ENCODE data around the gene SPATA21.

The SPATA21 gene

DNA sequence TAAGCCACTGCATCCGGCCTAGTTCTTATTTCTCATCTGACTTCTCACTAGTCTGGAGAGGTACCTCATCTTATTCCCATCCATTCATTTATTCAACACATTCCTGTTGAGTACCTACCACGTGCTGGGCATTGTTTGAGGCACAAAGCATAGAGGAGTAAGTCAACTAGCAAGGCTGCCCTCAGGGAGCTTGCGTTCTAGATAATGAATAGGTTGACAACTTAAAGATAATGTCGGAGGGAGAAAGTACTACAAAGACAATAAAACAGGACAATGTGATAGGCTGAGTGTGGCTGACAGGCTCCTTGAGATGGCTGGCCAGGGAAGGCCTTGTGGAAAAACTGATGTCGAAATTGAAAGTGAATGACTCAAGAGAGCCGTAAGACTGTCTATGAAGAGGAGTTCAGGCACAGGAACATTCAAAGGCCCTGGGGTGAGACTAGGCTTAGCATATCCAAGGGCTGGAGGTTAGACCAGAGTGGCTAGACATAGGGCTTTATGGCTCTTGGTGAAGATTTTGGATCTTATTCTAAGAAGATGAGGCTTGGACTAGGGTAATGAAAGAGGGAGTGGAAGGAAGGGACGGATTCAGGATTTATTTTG, 18.3 kb downstream of the SPATA21 start:
- no peak for DNase-seq

DNA sequence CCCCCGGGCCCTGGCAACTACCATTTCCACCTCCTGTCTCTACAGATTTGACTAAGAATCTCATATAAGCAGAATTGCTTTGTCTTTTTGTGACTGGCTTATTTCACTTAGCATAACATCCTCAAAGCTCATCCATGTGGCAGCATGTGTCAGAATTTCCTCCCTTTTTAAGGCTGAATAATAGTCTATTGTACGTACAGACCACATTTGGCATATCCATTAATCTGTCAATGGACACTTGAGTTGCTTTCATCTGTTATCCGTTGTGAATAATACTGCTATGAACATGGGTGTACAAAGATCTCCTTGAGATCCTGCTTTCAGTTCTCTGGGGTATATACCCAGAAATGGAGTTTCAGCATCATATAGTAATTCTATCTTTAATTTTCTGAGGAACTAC, 24.0 kb downstream of the SPATA21 start:
- no peak for DNase-seq

DNA sequence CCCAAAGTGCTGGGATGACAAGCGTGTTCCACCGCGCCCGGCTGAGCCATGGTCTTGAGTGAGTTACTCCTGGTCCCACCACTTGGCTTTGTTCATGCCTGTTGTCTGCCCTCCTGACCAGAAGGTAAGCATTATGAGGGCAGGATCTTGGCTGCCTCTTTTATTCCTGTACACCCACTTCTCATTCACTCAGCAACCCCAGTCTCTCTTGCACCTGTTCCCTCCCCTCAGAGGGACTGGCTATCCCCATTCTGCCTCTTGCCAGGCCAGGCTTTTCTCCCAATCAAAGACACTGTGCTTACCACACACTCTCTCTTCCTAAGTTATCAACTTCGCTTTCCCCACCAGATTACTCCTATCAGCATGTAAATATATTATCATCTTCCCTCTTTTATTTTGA, 26.4 kb downstream of the SPATA21 start:
- no peak for DNase-seq

DNA sequence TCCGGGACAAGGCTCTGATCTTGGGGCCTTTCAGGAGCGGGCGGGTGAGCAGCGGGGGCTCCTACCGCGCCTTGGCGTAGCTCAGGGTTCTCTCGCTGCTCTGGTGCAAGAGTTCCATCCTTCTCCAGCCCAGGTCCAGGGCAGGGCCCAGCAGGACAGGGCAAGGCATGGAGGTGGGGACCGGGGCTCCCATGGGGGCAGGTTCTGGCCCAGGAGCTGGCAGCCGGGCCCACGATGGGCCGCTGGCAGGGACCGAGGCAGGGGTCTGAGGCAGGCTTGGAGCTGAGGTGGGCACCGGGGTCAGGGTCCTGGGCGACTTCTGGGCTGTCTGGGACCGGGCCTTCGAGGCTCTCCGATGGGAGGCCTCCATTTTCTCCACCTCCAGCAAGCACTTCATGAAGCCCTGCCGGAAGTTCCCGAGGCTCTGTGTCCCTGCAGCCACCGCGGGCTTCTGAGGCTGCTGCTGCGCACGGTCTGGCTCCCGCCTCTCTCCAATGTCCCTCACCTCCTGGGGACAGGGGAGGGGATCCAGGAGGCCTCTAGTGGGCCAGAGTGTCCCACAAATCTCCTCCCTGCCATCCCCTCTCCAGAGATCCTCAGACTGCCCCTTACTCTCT, 27.6 kb downstream of the SPATA21 start:
- no peak for DNase-seq

DNA sequence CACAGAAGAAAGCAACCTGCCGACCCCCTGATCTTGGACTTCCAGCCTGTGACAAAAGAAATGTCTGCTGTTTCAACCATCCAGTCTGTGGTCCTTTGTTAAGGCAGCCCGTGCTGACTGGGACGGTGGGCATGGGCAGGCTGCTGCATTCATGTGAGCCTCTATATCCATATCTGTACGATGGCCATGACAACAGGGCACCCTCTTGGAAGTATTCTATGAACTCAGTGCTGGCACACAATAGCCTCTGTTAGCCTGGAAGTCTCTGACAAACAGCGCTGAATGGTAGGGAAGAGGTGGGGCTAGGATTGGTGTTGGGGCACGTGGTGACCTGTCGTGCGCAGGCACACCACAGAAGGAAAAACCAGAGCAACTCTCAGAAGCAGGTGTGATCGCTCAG, 30.4 kb downstream of the SPATA21 start:
- DNase-seq: no peak

DNA sequence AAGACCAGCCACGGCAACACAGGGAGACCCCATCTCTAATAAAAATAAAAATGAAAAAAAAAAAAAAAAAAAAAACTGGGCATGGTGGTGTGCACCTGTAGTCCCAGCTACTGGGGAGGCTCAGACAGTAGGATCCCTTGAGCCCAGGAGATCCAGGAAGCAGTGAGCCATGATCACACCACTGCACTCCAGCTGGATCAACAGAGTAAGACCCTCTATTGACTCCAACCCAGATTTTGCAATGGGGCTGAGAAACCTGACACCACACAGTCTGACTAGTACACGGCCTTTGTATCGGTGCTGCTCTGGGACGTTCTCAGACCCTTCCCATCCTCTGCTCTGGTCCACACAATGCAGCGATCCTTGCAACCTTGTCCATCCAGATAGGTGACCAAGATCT, 31.8 kb downstream of the SPATA21 start:
- no peak for DNase-seq

DNA sequence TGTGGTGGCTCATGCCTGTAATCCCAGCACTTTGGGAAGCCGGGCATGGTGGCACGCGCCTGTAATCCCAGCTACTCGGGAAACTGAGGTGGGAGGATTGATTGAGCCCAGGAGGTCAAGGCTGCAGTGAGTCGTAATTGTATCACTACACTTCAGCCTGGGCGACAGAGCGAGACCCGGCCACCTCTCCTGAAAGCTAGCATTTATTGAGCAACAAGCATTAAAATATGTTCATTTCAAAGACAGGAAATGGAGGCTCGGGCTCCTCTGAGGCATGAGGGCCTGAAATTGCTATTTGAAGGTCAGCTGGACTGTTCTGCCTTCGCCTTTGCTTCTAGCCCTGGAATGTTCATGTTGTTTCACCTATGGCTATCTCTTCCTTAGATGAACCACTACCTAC, 34.5 kb downstream of the SPATA21 start:
- no peak for DNase-seq

DNA sequence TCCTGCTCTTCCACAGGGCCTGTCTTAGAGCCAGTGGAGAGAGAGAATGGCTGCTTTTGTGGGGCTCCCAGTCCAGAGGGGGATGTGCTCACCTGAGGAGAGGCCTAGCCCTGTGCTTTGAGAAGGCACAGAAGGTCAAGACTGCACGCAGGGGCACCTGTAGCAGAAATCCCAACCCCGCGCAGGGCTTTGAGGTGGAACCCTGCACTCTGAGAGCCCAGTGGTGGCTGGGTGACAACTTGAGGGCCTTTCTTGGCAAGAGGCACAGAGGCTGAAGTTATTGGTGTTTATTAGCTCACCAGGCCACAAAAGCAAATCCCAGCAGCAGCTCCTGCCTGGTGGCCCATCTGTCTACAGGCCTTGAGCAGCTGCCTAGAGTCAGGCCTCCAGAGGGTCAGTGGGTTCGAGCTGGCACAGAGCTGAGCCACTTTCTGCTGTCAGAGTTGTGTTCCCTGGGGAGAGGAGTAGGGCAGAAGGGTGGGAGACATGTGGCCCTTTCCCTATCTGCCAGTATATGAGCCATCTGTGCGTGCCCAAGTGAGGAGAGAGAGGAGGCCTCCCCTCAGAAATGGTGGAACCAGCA, 38.8 kb downstream of the SPATA21 start:
- DNase-seq: peak; percentile 74

DNA sequence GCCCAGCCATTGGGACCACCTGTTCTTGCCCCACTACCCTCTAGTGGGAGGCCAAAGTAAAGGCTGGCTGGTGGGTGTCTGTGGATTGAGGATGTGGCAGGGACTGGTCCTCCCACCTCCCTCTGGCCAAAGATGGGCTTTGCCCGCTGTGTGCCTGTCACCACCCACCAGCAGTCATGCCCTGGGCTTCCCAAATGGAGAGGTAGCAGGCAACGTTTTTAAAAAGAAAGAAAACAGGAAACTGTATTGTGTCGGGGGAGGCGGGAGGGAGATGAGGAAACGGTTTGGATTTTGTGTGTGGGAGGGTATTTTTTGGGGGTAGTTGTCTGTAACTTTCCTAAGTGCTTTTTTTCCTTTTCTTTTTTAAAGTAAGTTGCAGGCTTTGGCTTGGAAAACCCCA, 40.1 kb downstream of the SPATA21 start:
- no peak for DNase-seq

DNA sequence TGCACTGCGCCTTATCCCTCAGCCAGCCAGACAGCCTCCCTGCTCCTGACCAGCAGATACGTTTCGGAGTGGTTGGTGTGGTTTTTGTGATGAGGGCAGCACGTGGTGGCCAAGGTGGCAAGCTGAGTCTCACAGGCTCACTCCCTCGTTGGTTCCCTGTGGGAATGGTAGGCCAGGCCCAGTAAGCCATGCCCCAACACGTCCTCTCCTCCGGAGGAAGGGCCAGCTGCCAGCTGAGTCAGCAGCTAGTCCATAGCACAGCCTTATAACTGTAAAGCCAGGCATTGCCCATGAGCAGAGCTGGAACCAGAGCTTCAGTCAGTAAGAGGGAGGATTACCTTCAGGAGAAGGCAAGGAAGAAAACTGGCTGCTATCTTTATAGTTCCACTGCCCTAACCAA, 40.6 kb downstream of the SPATA21 start:
- no peak for DNase-seq

DNA sequence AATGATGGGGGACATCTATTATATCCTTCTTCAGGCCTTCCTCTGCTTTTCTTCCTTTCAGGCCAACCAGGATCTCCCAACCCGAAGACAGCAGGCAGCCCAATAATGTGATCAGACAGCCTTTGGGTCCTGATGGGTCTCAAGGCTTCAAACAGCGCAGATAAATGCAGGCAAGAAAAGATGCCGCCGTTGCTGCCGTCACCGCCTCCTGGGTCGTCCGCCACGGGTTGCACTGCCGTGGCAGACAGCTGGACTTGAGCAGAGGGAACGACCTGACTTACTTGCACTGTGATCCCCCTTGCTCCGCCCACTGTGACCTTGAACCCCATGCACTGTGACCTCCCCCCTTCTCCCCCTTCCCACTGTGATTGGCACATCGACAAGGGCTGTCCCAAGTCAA, 42.2 kb downstream of the SPATA21 start:
- DNase-seq: no peak

DNA sequence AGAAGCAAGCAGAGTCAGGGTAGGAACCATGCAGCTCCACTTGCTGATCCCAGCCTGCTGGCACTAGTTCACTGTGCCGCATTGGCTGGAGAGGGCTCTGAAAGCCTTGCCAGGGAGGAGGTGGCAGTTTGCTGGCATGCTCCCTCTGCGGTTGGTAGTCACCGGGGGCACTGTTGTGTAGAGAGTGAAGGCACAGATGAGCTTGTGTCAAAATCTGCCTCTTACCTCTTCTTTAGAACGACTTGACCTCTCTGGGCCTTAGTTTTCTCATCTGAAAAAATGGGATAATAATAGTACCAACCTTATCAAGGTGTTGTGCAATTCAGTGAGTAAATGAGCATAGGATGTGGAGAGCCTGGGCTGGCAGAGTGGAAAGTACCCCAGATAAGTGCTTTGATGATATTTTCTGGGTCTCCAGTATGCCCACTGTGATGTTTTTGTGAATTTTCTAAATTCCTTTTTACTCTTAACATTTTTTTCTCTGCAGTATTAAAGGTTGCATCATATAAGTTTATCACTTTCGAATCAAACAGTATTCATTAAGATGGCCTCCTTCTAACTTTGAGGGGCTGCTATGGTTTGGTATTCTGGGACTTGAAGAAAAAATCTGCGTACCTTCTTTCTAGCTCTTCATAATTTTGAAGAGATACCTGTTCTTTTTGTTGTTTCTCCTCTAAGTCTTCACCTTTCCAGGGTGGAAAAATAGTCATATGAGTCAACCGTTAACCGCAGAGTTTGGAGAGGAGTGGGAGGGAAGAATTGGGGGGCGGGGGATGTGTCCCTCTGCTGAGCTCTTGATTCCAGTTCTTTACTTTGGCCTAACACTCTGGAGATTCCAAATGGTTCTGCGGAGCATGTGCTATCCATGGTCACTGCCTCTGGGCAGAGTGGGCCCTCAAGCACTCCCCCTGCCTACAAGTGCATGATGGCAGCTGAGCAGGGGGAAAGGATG, 43.4 kb downstream of the SPATA21 start:
- no peak for DNase-seq

DNA sequence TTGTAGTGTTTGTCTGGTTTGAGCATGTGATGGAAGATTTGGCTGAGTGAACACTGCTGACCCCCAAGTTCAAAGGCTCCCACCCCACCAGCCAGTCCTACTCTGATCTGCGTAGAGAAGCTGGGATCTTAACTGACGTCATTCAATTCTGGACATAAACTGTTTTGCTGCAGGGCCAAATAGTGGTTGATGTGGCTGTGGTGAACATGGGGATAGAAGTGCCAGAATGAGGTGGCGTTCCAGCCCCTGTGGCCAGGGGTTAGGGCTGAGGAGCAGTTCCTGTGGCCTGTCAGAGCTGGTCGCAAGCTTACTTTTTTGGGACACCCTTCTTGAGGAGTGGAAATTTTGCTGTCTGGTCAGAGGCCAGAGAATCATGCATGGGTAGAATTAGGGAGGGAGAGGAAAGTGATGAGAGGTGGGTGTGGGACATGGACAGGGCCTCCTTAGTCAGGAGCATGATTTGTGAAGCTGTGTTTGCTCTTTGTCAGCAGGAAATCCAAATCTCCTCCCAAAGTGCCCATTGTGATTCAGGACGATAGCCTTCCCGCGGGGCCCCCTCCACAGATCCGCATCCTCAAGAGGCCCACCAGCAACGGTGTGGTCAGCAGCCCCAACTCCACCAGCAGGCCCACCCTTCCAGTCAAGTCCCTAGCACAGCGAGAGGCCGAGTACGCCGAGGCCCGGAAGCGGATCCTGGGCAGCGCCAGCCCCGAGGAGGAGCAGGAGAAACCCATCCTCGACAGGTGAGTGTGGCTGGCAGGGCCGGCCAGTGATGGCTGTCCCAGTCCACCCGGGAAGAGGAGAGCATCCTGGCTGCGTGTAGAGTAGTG, 44.3 kb downstream of the SPATA21 start:
- DNase-seq: no peak

DNA sequence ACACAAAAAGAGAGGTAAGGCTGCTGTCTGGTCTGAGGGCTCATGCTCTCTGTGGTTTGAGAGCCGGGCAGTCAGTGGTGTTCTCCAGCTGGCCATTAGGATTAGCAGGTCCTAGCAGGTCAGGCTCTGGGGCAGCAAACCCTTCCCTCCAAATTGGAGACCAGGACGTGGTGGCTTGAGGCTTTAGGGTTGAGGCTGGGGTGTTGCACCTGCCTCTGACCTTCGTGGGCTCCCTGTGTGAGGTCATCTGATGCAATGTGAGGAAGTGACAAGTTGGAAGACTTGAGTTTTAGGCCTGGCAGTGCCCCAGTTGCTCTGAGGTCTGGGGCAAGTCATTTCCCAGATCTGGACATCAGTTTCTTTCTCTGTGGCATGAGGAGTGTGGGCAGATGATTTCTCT, 45.8 kb downstream of the SPATA21 start:
- DNase-seq: no peak

DNA sequence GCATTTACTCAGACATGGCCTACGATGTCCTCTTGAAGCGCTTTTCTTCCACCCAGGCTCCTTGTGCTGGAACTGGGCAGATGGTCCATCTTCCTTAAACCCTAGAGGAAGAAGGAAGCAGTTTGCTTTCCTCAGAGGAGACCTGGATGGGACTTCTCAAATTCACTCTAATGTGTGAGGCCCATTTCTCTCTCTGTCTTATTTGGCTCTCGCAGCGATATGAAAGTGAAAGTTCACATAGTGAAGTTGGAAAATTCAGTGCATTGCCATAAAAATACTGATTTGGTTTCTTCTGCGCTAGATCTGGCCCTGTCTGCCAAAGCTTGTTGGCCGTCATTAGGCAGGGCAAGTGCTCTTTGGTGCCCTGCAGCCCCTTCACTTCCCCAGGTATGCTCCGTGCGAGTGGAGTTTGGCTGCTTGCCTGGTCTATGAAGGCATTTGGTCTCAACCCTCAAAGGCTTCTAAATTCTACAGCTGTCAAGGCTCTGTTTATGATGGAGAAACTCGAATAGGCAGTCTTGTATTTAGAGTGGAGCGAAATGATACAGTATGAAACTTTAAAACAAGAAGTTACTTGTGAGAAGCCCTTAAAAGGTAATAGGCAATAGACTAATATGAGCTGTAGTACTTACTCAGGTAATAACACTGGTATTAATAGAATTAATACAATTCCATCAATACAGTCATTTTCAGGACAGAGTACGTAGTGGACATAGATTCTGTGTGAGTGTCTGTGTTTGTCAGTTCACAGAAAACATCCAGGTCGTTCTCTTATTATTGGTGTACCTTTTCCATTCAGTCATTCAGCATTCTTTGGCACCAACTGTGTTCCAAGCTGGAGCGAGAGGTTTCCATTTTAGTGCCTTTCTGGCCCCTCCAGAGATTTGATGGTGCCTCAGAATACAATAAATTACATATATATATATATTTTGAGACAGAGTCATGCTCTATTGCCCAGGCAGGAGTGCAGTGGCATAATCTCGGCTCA, 49.7 kb downstream of the SPATA21 start:
- DNase-seq: no peak

DNA sequence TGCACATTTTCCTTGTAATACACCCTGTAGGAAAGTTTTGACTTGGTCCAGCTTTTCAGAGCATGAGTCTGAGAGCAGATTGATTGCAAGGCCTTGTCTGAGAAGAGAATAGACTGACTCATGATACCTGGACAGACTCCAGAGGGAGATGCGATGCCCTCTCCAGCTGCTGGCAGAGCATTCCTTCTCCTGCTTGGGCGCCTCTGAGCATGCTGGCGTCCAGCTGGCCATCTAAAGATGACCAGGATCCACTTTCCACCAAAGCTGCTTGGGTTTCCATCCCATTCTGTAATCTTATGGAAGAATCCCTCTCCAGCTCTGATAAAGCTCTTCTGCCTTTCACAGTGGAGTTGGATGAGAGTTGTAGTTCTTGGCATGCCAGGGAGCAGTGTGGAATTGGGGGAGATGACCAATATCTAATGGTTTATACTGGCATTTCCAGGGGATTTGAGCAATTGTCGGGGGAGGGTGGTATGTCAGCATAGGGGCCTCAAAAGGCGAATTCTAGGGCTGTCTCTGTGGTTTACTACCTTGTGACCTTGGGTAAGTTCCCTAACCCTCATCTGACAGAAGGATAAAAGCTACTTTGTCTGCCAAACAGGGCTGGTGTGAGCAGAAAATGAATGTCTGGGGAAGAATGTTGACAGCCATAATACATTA, 50.6 kb downstream of the SPATA21 start:
- no peak for DNase-seq

DNA sequence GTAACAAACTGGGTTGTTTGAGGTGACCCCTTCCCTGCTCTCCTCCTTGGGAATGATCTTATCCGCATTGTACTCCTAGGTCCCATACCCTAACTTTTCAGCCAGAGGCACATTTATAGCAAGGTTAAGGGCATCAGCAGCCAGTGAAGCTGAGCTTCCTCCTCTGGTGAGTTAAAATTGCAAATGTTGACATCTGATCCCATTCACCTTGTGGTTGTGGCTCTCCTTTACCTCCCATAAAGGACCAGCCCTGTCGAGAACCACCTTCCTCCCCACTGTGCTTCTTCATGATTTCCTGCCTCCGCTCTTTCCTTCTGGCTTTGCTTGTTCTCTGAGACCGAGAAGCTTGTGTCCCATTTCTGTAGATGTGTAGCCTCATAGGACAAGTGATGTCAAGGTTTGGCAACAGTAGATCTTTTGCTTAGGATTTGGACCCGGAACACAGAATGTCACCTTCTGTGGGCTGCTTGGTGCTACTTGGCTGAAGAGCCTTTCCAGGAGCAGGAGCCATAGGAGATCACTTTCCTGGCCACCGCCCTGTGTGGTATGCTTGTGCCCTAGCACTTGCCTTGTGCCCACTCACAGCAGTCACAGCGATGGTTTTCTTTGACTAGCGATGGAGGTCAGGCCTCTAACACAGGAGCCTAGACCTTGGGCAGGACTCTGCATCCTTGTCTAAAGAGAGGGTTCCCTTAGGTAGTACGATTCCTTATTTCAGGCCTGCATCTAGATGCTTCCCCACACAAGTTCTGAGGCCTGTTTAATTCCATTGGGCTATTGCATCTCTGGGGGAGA, 51.4 kb downstream of the SPATA21 start:
- DNase-seq: no peak

DNA sequence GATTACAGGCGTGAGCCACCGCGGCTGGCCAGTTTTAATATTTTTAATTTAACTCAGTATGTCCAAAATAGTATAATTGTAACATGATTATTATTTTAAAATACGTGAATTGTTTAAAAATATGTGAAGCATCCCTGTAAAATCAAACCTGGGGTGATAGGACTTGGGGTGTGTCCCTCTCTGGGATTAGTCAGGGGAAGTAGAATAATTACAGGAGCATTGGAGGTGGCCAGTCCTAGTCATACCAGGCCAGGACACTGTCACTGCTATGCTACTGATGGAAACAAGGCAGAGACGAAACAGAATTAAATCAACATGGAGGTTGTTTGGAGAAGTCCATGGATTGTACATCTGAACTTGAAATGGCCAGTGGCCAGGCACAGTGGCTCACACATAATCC, 53.3 kb downstream of the SPATA21 start:
- DNase-seq: no peak

DNA sequence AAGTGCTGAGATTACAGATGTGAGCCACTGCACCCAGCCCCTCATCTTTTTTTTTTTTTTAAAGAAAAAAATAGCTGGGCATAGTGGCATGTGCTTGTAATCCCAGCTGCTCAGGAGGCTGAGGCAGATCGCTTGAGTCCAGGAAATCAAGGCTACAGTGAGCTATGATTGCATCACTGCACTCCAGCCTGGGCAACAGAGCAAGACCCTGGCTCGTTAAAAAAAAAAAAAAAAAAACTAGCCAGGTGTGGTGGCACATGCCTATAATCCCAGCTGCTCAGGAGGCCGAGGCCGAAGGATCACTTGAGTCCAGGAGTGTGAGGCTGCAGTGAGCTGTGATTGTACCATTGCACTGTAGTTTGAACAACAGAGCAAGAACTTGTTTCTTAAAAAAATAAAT, 56.4 kb downstream of the SPATA21 start:
- DNase-seq: no peak

DNA sequence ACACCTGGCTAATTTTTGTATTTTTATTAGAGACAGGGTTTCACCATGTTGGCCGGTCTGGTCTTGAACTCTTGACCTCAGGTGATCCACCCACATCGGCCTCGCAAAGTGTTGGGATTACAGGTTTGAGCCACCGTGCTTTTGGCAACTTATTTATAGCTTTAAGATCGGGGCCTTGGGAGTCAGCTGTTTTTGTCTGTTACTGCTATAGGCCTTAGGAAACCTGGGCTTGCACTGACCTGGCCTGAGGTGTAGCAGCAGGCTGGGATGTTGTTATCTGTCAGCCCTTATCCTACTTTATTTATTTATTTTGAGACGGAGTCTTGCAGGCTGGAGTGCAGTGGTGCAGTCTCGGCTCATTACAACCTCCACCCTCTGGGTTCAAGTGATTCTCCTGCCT, 58.8 kb downstream of the SPATA21 start:
- no peak for DNase-seq

Measured in NCI-H2171 (cell line).